T-helper 17 cell (primary cell): Measurements from ENCODE around the gene KLHL35. TPM values are rescaled to one million over a fixed set of nuclear protein-coding genes. Genes with fewer than 3 reads are reported as not detected.

Experiments
- ATAC-seq: fragments of 150-1000 bp; cut with Tn5 transposase; 2 replicates; pipeline ENCODE4 v1.10.0; 2021; ENCODE audit warnings: mild to moderate bottlenecking, moderate library complexity
- DNase-seq, 3 donors: peaks; one replicate each; pipeline versions ENCODE4 v3.0.0 to v3.0.0-alpha.2; 2020 to 2021
- H3K9me3 ChIP-seq: one replicate; pipeline ENCODE4 v1.7.0; 2013; ENCODE audit warnings: low read length, mild to moderate bottlenecking; ENCODE audit not compliant: control insufficient read depth, poor library complexity, severe bottlenecking
- H3K27ac Mint-ChIP-seq: one replicate; pipeline ENCODE4 v1.8.0; 2022; ENCODE audit warnings: mild to moderate bottlenecking, moderate library complexity, mixed read lengths
- H3K27me3 Mint-ChIP-seq: one replicate; pipeline ENCODE4 v1.8.0; 2022; ENCODE audit warnings: mixed read lengths
- H3K36me3 Mint-ChIP-seq: one replicate; pipeline ENCODE4 v1.8.0; 2022; ENCODE audit warnings: low read depth, mixed read lengths
- H3K4me1 Mint-ChIP-seq: one replicate; pipeline ENCODE4 v1.8.0; 2022; ENCODE audit warnings: mild to moderate bottlenecking, mixed read lengths
- H3K4me3 Mint-ChIP-seq: one replicate; pipeline ENCODE4 v1.8.0; 2022; ENCODE audit warnings: mild to moderate bottlenecking, moderate library complexity, mixed read lengths
- total RNA-seq, 4 donors: library from RNA in 2 of 4; stranded (reverse) in 2 of 4; gene quantifications; one replicate each; pipeline ENCODE4 v1.2.3 and lab custom pipeline; 2022 to 2026

The KLHL35 gene, protein sequence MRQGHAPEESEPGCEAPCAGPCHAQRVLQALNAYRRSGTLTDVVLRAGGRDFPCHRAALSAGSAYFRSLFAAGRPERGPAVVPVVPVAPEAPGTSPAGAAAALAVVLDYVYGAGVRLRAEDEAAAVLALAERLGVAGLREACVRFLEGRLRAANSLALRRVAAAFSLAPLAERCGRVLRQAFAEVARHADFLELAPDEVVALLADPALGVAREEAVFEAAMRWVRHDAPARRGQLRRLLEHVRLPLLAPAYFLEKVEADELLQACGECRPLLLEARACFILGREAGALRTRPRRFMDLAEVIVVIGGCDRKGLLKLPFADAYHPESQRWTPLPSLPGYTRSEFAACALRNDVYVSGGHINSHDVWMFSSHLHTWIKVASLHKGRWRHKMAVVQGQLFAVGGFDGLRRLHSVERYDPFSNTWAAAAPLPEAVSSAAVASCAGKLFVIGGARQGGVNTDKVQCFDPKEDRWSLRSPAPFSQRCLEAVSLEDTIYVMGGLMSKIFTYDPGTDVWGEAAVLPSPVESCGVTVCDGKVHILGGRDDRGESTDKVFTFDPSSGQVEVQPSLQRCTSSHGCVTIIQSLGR
- total RNA-seq (1 to 10 TPM; 1.3 to 3.1 TPM), total RNA-seq (lab: John Stamatoyannopoulos, UW) (1.3 to 1.5 reads per million in 2 donors)

- Mint-ChIP-seq H3K4me1 (peaks cover 20% of the 10 kb centered on the region), H3K27ac (peak within 1 kb of the TSS; percentile 32), H3K4me3 (peak within 1 kb of the TSS; percentile 66), H3K27me3 (peaks cover 23% of the 10 kb centered on the region), H3K36me3 (peaks cover 2% of the 10 kb centered on the region)
- ATAC-seq (no peak), DNase-seq (no peak)
- H3K9me3 ChIP-seq, result no peaks in the 10 kb centered on the region
These were observed at the start of gene KLHL35 for GRCh38 chr11:75432911-75433321. Gene KLHL35 (minus strand): TSS chr11:75433203. CDS start chr11:75430629, 2,574 bp downstream.

DNA sequence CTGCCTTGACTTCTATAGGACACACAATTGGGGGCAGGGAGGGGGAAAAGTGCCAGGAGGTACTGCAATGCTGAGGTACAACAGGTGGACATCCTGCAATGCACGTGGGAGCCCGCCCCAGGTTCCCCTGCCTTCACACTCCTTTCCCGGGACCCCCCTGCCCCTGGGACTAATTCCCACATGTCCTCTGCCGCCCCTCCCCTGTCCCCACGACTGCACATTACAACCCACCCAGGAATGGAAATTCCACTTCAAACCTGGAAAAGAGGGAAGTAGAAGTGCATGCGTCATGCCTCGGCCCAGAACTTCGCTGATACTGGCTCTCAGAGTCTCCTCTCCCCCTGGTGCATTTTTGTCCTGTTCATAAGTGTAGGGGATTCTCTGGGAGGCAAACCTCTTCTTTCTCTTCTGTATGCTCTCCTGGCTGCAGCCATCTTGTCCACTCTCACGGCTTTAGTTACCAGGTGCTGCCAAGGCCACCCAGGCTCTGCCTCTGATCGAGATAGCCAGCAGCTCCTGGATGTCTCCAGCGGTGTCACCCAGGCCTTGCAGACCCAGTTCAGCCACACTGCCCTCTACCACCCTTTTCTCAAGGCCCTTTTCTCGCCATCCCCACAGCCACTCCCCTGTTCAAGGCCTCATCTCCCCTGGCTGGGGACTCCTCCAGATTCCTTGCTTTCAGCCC, 49.1 kb upstream of the KLHL35 start:
- no peaks in the 10 kb centered on the region for H3K9me3 ChIP-seq
- peaks cover 30% of the 10 kb centered on the region for H3K4me1 Mint-ChIP-seq
- ATAC-seq (no peak), DNase-seq (no peak)
- peak overlapping the region; percentile 80 for H3K27ac Mint-ChIP-seq
- no peak overlapping the region for H3K4me3 Mint-ChIP-seq
- peaks cover 2% of the 10 kb centered on the region for H3K36me3 Mint-ChIP-seq
- no peaks in the 10 kb centered on the region for H3K27me3 Mint-ChIP-seq

- DNase-seq (no peak), ATAC-seq (no peak)
- Mint-ChIP-seq H3K4me3 (no peak overlapping the region), H3K27me3 (no peaks in the 10 kb centered on the region), H3K27ac (no peak overlapping the region), H3K4me1 (peaks cover 28% of the 10 kb centered on the region), H3K36me3 (peaks cover 2% of the 10 kb centered on the region)
- H3K9me3 ChIP-seq, result no peaks in the 10 kb centered on the region
These were observed 48.4 kb upstream of the KLHL35 start for GRCh38 chr11:75481223-75481921.

DNA sequence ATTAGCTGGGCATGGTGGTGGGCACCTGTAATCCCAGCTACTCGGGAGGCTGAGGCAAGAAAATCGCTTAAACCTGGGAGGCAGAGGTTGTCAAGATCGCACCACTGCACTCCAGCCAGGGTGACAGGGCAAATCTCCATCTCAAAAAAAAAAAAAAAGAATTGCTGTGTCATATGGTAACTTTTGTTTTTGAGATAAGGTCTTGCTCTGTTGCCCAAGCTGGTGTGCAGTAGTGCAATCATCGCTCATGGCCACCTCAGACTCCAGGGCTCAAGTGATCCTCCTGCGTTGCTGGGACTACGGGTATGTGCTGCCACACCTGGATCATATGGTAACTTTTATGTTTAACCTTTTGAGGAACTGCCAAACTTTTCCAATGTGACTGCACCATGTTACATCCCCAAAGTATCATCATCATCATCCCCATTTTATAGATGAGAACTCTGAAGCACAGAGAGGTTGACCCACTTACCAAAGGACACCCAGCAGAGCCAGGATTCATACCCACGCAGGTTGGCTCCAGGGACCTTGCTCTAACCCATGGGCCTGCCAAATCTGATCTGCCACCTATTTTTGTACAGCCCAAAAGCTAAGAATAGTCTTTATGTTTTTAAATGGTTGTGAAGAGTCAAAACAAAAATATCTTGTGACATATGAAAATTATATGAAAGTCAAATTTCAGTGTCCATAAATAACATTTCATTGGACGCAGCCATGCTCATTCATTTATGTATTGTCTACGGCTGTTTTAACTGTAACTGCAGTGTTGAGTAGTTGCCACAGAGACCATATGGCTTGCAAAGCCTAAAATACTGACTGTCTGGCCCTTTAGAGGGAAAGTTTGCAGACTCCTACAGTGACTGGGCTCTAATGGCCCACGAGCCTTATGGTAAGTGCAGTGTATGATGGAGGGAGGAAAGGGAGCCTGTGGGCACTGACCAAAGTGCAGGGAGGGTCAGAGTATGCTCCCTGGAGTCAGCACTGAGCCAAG, 47.5 kb upstream of the KLHL35 start:
- no peak overlapping the region for H3K4me3 Mint-ChIP-seq
- peaks cover 34% of the 10 kb centered on the region for H3K4me1 Mint-ChIP-seq
- H3K27ac Mint-ChIP-seq, result peak overlapping the region; percentile 43

GRCh38 chr11:75479597-75480145, 46.7 kb upstream of the KLHL35 start:
- ATAC-seq (no peak), DNase-seq (no peak)
- peak overlapping the region; percentile 43 for H3K27ac Mint-ChIP-seq
- H3K27me3 Mint-ChIP-seq, result no peaks in the 10 kb centered on the region
- peaks cover 38% of the 10 kb centered on the region for H3K4me1 Mint-ChIP-seq
- H3K36me3 Mint-ChIP-seq, result peaks cover 2% of the 10 kb centered on the region
- H3K9me3 ChIP-seq, result no peaks in the 10 kb centered on the region
- no peak overlapping the region for H3K4me3 Mint-ChIP-seq

More for the DNA sequence above, 47.5 kb upstream of the KLHL35 start:
- DNase-seq, result no peak
- no peak for ATAC-seq
- peaks cover 2% of the 10 kb centered on the region for H3K36me3 Mint-ChIP-seq
- no peaks in the 10 kb centered on the region for H3K9me3 ChIP-seq
- no peaks in the 10 kb centered on the region for H3K27me3 Mint-ChIP-seq

- ATAC-seq, result no peak
- Mint-ChIP-seq H3K27ac (peak overlapping the region; percentile 43), H3K27me3 (no peaks in the 10 kb centered on the region)
These were observed 46.0 kb upstream of the KLHL35 start for GRCh38 chr11:75478783-75479596.

GRCh38 chr11:75477614-75477935, 44.6 kb upstream of the KLHL35 start:
- Mint-ChIP-seq H3K4me1 (peaks cover 35% of the 10 kb centered on the region), H3K4me3 (no peak overlapping the region), H3K36me3 (peaks cover 6% of the 10 kb centered on the region), H3K27me3 (no peaks in the 10 kb centered on the region), H3K27ac (peak overlapping the region; percentile 21)
- no peak for ATAC-seq
- H3K9me3 ChIP-seq, result no peaks in the 10 kb centered on the region
- DNase-seq, result no peak

More at GRCh38 chr11:75478783-75479596, 46.0 kb upstream of the KLHL35 start:
- no peak for DNase-seq
- peaks cover 39% of the 10 kb centered on the region for H3K4me1 Mint-ChIP-seq
- H3K4me3 Mint-ChIP-seq, result no peak overlapping the region
- no peaks in the 10 kb centered on the region for H3K9me3 ChIP-seq
- H3K36me3 Mint-ChIP-seq, result peaks cover 2% of the 10 kb centered on the region

GRCh38 chr11:75476739-75477613, 44.0 kb upstream of the KLHL35 start:
- DNase-seq (no peak), ATAC-seq (no peak)
- Mint-ChIP-seq H3K4me1 (peaks cover 34% of the 10 kb centered on the region), H3K4me3 (peak overlapping the region; percentile 33), H3K27me3 (no peaks in the 10 kb centered on the region), H3K36me3 (peaks cover 4% of the 10 kb centered on the region), H3K27ac (peak overlapping the region; percentile 21)
- H3K9me3 ChIP-seq, result no peaks in the 10 kb centered on the region

GRCh38 chr11:75475767-75476650, 43.0 kb upstream of the KLHL35 start:
- Mint-ChIP-seq H3K4me1 (peaks cover 34% of the 10 kb centered on the region), H3K27ac (peak overlapping the region; percentile 92), H3K27me3 (no peaks in the 10 kb centered on the region), H3K36me3 (peaks cover 4% of the 10 kb centered on the region), H3K4me3 (peak overlapping the region; percentile 86)
- H3K9me3 ChIP-seq, result no peaks in the 10 kb centered on the region
- ATAC-seq, result peak; percentile 62
- no peak for DNase-seq
